ENCODE results near the gene PDK4.
"Not testable (repeated sequence)": the region's sequence is repeated elsewhere in the genome, so short reads cannot be mapped to it uniquely, and the experiment has no call there.

PDK4 gene

DNA sequence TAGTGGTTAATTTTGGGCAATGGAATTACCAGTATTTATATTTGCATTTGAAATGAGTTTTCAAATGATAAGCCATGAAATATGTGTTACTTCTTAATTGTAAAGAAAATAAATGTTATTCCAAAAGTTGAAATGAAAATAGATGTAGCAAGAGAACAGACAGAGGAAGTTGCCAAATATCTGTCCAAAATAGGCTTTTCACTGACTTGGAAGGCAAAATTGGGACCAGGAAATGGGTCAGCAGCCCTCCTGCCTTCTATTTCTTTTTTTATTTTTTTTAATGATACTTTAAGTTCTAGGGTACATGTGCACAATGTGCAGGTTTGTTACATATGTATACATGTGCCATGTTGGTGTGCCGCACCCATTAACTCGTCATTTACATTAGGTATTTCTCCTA lies 8.1 kb upstream of the PDK4 start:
- not testable (repeated sequence) for DNase-seq

GRCh38 chr7:95602421-95602820 lies 6.1 kb upstream of the PDK4 start:
- DNase-seq = no peak

GRCh38 chr7:95601316-95601715 lies 5.0 kb upstream of the PDK4 start:
- DNase-seq = no peak

DNA sequence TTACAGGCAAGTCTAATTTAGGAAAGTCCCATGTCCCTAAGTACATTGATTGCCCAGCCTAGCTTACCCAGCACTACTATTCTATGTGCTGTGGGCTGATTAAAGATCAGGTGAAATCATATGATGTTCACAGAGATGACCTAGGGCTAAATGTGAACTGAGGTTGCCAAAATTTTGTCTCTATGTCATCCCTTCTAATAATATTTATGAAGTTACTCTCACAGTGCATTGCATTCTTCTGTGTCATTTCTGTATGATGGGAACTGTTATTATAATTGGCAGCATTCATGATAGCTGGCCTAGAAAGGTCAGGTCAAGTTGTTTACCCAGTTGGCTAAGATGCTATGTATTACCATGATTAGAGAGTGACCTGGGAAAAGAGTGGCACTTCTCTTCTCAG lies 2.8 kb upstream of the PDK4 start:
- DNase-seq = no peak

DNA sequence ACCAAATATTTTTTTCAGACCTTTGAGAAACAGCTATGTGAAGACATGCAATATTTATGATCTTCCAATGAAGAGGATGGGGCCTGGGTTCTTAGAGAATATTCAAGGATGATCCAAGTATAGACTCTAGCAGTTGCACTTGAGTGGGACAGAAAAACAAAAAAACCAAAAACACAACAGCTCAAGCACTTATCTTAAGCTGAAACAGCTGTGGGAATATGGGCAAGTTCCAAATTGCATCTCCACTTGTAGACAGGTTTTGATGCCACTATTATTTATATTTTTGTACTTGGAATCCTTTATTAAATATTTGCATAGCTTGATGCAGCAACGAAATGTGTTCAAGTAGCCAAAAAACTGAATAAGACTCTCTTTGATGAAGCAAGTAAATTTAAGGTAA lies 2.2 kb upstream of the PDK4 start:
- DNase-seq = no peak

GRCh38 chr7:95595746-95596197 lies 544 bp downstream of the PDK4 start:
- DNase-seq = no peak

DNA sequence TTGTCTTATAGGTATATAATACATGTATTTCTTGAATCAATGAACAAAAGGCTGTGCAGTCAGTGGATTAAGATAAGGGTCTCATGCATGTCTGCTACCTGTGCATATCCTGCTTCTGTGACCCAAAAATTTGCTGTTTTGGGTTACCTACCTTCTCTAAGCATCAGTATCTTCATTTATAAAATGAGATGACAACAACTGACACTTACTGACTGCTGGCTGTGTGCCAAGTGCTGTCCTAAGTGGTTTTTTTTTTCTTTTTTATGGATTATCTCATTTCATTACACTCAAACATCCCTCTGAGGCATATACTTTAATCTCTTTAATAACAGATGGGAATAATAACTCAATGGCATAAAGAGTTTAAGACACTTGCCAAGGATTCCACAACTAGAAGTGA lies 2.1 kb downstream of the PDK4 start:
- DNase-seq = no peak

GRCh38 chr7:95593343-95593742 lies 3.0 kb downstream of the PDK4 start:
- DNase-seq = no peak

DNA sequence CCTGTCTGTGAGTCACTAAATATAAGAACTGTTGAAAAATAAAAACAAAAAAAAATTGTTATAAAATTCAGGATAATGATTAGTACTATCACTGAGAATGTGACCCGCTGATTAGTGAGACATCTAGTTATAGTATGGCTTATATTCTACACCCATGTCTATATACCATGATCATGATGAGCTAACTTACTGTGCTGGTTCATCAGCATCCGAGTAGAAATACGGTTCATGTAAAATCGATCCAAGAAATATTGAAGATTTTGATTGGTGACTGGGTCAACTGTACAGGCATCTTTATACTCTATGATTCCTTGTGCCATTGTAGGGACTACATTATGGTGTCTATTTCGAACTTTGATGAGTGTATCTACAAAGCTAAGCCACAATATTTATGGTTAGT lies 3.7 kb downstream of the PDK4 start:
- DNase-seq = no peak

- DNase-seq = no peak
Measured at GRCh38 chr7:95590387-95591248, 5.7 kb downstream of the PDK4 start.

DNA sequence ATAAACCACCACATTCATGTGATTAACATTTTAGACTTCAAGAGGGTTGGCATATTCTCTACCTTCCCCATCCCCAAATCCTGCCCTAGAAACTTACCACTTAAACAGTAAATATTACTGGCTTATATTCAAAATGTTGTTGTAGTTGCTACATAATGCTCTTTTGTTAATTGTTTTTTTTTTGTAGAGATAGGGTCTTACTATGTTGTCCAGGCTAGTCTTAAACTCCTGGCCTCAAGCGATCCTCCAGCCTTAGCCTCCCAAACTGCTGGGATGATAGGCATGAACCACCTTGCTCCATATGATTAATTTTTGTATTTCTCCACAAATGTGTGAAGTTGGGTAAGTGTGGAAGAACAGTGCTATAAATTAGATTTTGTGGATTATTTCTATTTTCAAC lies 6.5 kb downstream of the PDK4 start:
- DNase-seq = no peak

DNA sequence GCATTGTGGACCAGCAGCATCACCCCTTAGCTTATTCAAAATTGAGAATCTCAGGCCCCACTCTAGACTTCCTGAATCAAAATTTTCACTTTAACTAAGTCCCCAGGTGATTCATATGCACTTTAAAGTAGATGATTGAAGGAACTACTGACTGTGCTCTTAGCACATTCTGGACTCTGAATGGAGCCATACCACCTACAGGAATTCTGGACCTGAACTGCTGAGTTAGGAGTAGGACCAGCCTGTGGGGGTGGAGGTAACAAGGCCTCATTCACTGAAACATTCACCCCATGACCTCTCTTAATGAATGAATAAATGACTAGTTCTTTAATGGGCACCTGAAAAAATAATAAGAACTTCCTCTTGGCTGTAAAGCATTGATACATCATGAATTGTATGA lies 7.3 kb downstream of the PDK4 start:
- DNase-seq = no peak

DNA sequence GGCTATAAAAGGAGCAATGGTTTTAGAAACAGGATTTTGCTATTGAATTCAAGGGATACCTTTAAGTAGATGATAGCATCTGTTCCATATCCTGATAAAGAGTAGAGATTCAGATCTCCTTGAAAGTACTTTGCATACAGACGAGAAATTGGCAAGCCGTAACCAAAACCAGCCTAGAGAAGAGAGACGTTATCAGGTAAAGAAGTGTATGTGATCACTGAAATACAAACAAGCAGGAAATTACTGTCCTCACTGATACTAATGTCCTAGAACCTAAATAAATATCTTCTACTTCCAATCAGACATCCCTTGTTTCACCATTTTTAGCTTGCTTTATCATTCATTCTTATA lies 9.4 kb downstream of the PDK4 start:
- no peak for DNase-seq

- no peak for DNase-seq
Measured at GRCh38 chr7:95585426-95585789, 10.9 kb downstream of the PDK4 start.

GRCh38 chr7:95584769-95585425 lies 11.4 kb downstream of the PDK4 start:
- no peak for DNase-seq

DNA sequence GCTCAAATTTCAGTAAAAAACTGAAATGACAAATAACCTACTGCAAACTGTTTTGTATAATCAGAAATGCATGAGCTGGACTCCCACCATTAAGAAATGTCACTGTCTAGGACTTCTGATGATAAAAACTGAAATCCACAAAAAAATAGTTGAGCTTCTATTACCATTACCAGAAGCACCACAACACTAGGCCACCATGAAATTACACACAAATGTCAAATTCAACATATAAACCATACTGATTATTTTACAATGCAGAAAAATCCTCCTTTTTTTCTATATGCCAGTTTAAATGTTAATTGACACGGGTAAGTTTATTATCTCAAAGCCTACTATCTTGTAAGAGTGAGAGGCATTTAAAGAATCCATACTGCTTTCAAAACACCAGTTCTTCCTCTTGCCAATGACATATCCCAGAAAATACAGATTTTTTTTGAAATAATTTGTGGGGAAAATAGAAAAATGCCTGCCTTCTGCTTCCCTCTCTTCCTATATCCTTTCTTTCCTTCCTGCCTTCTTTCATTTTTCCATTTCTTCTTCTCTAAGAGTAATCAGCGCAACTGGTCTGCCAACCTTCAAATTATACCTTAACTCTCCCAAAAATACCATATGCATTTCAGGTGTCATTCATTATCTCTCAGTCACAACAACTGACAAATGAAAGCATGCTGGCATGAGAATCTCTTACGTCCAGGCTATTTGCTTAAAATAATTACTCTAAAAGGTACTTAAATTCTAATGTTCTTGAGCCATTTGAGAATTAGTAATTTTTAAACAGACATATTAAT lies 12.3 kb downstream of the PDK4 start:
- no peak for DNase-seq

DNA sequence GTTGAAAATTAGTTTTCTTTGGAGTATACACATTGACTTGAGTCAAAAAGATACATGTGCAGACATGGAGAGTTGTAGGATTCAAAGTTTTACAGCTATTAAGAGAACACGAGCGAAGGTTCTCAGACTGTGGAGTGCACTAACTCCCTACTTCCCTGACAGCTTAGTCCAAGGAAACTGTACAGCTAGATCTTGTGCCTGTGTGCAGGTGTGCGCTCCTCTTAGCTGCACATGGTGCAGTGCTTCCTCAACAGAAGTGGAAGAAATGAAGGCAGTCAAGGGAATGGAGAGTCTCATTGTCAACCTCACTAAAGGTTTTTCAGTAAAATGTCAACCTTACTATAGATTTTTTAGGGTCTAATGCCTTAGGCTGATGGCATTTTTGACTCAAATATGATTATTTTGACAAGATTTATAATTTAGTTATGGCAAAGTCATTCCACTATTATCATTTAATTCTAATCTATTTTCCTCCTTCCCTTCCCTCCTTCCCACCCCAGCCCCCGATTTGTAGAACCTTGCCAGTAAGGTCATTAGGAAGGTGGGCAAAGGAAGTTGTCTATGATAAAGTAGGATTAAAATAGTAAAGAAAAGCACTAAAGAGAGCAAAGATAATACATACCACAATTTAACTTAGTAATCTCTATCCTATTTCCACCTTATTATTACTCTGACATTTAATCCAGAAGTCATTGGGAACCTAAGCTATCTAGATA lies 13.6 kb downstream of the PDK4 start:
- DNase-seq = no peak

- no peak for DNase-seq
Measured at GRCh38 chr7:95581467-95581866, 14.8 kb downstream of the PDK4 start.

DNA sequence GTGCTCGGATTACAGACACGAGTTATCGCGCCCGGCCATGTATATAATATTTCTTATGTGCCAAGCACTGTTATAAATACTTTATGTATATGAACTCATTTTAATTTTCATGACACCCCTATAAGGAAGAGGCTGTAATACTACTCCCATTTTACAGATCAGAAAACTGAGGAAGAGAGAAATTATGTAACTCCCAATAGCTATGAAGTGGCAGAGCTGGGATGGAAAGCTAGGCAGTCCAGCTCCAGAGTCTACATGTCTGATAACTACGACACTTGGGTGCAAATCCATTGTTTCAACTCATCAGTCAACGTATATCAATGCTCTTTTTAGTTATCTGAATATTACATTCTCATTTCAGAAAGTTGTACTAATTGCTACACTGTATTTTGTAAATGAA lies 17.0 kb downstream of the PDK4 start:
- DNase-seq = no peak

DNA sequence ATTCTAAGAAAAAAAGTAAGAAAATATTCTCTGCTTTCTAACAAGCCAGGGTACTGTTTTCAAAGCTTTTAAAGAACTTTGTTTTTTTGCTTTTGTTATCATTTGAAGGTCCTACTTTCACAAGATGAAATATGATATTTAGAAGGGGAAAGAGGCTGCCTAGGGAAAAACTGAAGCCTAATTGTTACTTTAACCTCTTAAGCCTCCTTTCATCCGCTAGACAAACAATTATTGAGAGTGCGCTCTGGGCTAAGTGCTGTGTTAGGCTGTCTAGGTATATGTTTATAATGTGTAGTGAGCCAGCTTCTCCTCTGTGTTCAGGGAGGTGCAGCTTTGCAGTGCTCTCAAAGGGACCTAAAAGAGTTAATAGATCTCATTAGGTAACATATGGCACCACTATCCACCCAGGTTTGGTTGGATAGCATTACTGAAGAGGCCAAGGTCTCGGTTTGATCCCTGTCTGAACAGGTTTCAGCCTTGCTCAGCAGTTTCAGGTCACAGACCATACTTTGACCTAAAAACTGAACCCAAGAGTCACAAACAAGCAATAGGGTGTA lies 17.9 kb downstream of the PDK4 start:
- peak; percentile 66 for DNase-seq

DNA sequence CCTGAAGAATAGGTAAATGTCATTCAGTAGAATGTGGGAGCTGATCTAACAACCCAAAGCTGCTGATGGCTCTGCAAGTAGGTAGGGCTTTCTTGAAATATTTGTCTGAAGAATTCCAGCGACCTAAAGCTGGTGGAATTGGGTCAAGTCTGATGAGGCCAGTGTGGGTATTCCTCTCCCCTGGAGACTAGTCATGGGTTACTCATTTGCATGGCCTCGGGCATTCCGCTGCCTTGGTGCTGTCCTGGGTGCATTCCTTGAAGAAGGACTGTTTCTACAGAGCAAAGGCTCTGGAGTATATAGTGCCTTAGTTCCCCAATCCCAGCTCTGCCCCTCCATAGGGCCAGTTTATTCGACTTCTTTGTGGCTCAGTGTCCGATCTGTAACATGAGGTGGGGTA lies 19.2 kb downstream of the PDK4 start:
- no peak for DNase-seq

DNA sequence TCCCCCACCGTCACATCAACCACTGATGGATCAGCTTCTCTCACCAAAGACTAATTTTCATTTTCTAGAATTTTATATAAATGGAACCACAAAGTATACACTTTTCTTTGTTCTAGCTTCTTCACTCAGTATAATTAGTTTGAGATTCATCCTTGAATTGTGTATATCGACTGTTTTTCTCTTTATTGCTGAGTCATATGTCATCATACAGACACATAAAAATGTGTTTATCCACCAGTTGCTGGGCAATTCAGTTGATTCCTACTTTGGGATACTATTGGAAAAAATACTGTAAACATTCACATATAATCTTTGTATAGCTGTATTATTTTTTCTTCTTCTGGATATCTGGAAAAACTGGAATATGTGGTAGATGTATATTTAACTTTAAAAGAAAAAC lies 26.6 kb downstream of the PDK4 start:
- DNase-seq = no peak

DNA sequence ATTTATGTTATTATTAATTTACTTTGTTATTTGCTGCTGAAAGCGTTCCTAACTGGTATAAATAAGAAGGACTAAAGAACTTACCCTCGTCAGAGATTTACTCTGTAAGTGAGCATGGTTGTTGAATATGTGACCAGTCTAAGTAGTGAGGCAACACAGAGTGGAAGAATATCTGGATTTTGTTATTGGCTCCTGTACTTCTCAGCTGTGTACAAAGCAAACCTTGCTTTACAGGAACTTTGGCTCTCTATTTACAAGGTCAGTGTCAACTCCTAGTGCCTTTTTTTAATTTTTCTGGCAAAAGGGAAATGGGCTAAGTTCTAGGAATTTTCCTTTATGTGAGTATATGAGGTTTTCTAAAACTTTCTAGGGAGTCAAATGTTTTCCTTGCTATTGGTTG lies 35.6 kb downstream of the PDK4 start:
- DNase-seq = no peak
